Stimulated activated CD8-positive, alpha-beta memory T cell treated with anti-CD3 and anti-CD28 coated beads, Interleukin-7, amount 100 ng/mL, for 1 hour (primary cell): ENCODE results near the gene POU3F3.

Experiments
- DNase-seq, 2 donors: peaks; one replicate each; pipeline ENCODE4 v3.0.0-alpha.2; 2020; ENCODE audit warnings: low read depth in 2 of 2

The POU3F3 gene

GRCh38 chr2:104875262-104875661, 21.3 kb downstream of the POU3F3 start:
- no peak for DNase-seq

GRCh38 chr2:104876606-104877570, 23.0 kb downstream of the POU3F3 start:
- no peak for DNase-seq

- DNase-seq, result no peak
These were observed 25.1 kb downstream of the POU3F3 start for GRCh38 chr2:104878863-104879512.

GRCh38 chr2:104880076-104880475, 26.2 kb downstream of the POU3F3 start:
- DNase-seq, result no peak

- no peak for DNase-seq
These were observed 29.4 kb downstream of the POU3F3 start for GRCh38 chr2:104883357-104883756.

GRCh38 chr2:104885119-104885782, 31.3 kb downstream of the POU3F3 start:
- no peak for DNase-seq

GRCh38 chr2:104887676-104888075, 33.8 kb downstream of the POU3F3 start:
- DNase-seq, result no peak

GRCh38 chr2:104888489-104889258, 34.8 kb downstream of the POU3F3 start:
- no peak for DNase-seq

GRCh38 chr2:104889291-104889959, 35.5 kb downstream of the POU3F3 start:
- no peak for DNase-seq

GRCh38 chr2:104889960-104890684, 36.2 kb downstream of the POU3F3 start:
- no peak for DNase-seq

GRCh38 chr2:104890685-104891069, 36.8 kb downstream of the POU3F3 start:
- DNase-seq, result no peak

GRCh38 chr2:104891145-104891544, 37.2 kb downstream of the POU3F3 start:
- DNase-seq, result no peak

- DNase-seq, result no peak
These were observed 42.5 kb downstream of the POU3F3 start for GRCh38 chr2:104896446-104896845.

- no peak for DNase-seq
These were observed 43.7 kb downstream of the POU3F3 start for GRCh38 chr2:104897515-104898184.

GRCh38 chr2:104900608-104901007, 46.7 kb downstream of the POU3F3 start:
- no peak for DNase-seq

- DNase-seq, result no peak
These were observed 47.3 kb downstream of the POU3F3 start for GRCh38 chr2:104901037-104901881.

GRCh38 chr2:104902317-104902716, 48.4 kb downstream of the POU3F3 start:
- DNase-seq, result no peak
